Right lobe of liver (tissue), 6 donors: Measurements from ENCODE around the gene PYGL. TPM values are rescaled to one million over a fixed set of nuclear protein-coding genes. Genes with fewer than 3 reads are reported as not detected.
"Not testable (repeated sequence)": the region's sequence is repeated elsewhere in the genome, so short reads cannot be mapped to it uniquely, and the experiment has no call there.

Experiments
- ATAC-seq, 4 donors: fragments of 200-7000 bp; cut with Tn5 transposase; one replicate each; pipeline ENCODE4 v1.9.1; 2020; ENCODE audit warnings: mild to moderate bottlenecking in 4 of 4, moderate library complexity in 4 of 4
- DNase-seq, 3 donors: peaks; one replicate each; pipeline ENCODE4 v3.0.0-alpha.2; 2020
- H3K27ac ChIP-seq, 3 donors: fragments of 200-600 bp; one replicate each; pipeline ENCODE4 v1.8.0; 2022
- H3K27me3 ChIP-seq, 2 donors: fragments of 200-600 bp; one replicate each; pipeline ENCODE4 v1.8.0; 2022
- H3K36me3 ChIP-seq, 4 donors: fragments of 200-600 bp; sonication (generic) in 1 of 4; one replicate each; pipeline versions ENCODE4 v1.5.1 to v1.8.0; 2017 to 2022; ENCODE audit warnings: control low read depth in 1 of 4
- H3K4me1 ChIP-seq, 4 donors: fragments of 200-600 bp; sonication (generic) in 1 of 4; one replicate each; pipeline versions ENCODE4 v1.5.1 to v1.8.0; 2017 to 2022; ENCODE audit warnings: control low read depth in 1 of 4
- H3K4me3 ChIP-seq, 3 donors: fragments of 200-600 bp; one replicate each; pipeline ENCODE4 v1.8.0; 2022
- H3K9me3 ChIP-seq, 4 donors: fragments of 200-600 bp; sonication (generic) in 1 of 4; one replicate each; pipeline versions ENCODE4 v1.5.1 to v1.8.0; 2017 to 2022; ENCODE audit warnings: control low read depth in 1 of 4
- CTCF ChIP-seq, 4 donors: fragments of 200-600 bp in 3 of 4; fragments of 450-650 bp in 1 of 4; IDR thresholded peaks; one replicate each; pipeline versions ENCODE4 v1.5.1 to v1.8.0; 2016 to 2022; ENCODE audit warnings: antibody characterized with exemption in 4 of 4, mild to moderate bottlenecking in 2 of 4
- POLR2A ChIP-seq: fragments of 450-650 bp; IDR thresholded peaks from one replicate; pipeline ENCODE4 v1.6.1; 2017; ENCODE audit warnings: antibody characterized with exemption, mild to moderate bottlenecking
- WGBS: methylation state at CpG from one replicate; pipeline ENCODE4 v1.1.6; 2018; ENCODE audit warnings: low coverage, low lambda C conversion rate; ENCODE audit not compliant: insufficient coverage; ENCODE audit errors: missing lambda C conversion rate; 5-methylcytosine and 5-hydroxymethylcytosine counted together
- intact Hi-C, 2 donors: fragments of 100-400 bp; cut with DNase I; formaldehyde crosslinking; loops; one replicate each; pipeline versions ENCODE4 v1.11.2 to v1.14.1; 2022
- total RNA-seq, 6 experiments: library from RNA; depleted of rRNA in 2 of 6; stranded (reverse); fragments of >200 nt in 2 of 6; fragmentation: NEBNext Ultra II Directional in 3 of 6; extraction: Animal tissue kit (Norgen Biotek cat#: 25700) in 3 of 6; gene quantifications; one replicate each; pipeline versions ENCODE4 v1.1.0 to v1.2.4, GENCODE V29; 2016 to 2023
- donor health status: DM: no; HTN: yes; CAD: no.
- donor health status: DM: no; HTN: no; CAD: no.
- donor health status: DM: no; HTN: no; CAD: no.
- donor health status: DM: no; HTN: yes; CAD: no.
- donor health status: DM: no; HTN: yes; CAD: no.

PYGL gene
- total RNA-seq, 6 experiments from 2014 or later, result 80.1 to 130 (median 107) TPM

GRCh38 chr14:50944647-50945413, 547 bp upstream of the PYGL start:
- TF ChIP-seq CTCF (IDR thresholded peaks at IDR 0.05), result no peak
- peak; percentile 78 for TF ChIP-seq POLR2A
- intact Hi-C loops, result no loop called here
- Histone ChIP-seq H3K4me3 (peak overlapping the region; percentile 69 to 86 (median 73)), H3K27me3 (no peaks in the 10 kb centered on the region), H3K36me3 (no peaks in the 10 kb centered on the region), H3K9me3 (no peaks in the 10 kb centered on the region), H3K4me1 (peaks cover 0 to 22% (median 0%) of the 10 kb centered on the region in 4 donors), H3K27ac (peak overlapping the region; percentile 86 to 94 (median 87))
- DNase-seq (peak; percentile 68 to 87 (median 85)), ATAC-seq (peak; percentile 53 to 59 (median 56))
- WGBS, result 3% methylated on average over 23 of the region's 29 CpGs

- no peak for TF ChIP-seq POLR2A
- TF ChIP-seq CTCF (IDR thresholded peaks at IDR 0.05), result no peak
- intact Hi-C loops, result no loop called here
- Histone ChIP-seq H3K4me1 (peaks cover 0 to 36% (median 0%) of the 10 kb centered on the region in 4 donors), H3K36me3 (no peaks in the 10 kb centered on the region), H3K4me3 (peak overlapping the region; percentile 69 to 86 (median 73)), H3K27me3 (no peaks in the 10 kb centered on the region), H3K27ac (peak overlapping the region; percentile 86 to 94 (median 87)), H3K9me3 (no peaks in the 10 kb centered on the region)
- peak; percentile 78 to 89 (median 86) for DNase-seq
- ATAC-seq, result peak; percentile 63 to 78 (median 70)
- 5% methylated on average over 16 of the region's 26 CpGs for WGBS
These were observed 881 bp downstream of the PYGL start for GRCh38 chr14:50943261-50943942.

- ATAC-seq, H3K4me3 ChIP-seq, H3K36me3 ChIP-seq, H3K27me3 ChIP-seq, H3K27ac ChIP-seq, DNase-seq, H3K9me3 ChIP-seq, intact Hi-C loops: not testable (repeated sequence)
- H3K4me1 ChIP-seq, result peaks cover 0 to 54% (median 7%) of the 10 kb centered on the region in 4 donors
- 80% methylated on average over 6 of the region's 8 CpGs for WGBS
These were observed 2.6 kb downstream of the PYGL start for GRCh38 chr14:50941638-50942037.

- no peaks in the 10 kb centered on the region for H3K9me3 ChIP-seq
- 79% methylated on average over 6 of the region's 6 CpGs for WGBS
- no peak overlapping the region for H3K27ac ChIP-seq
- H3K27me3 ChIP-seq, result no peaks in the 10 kb centered on the region
- ATAC-seq (no peak), DNase-seq (no peak)
- no peak for TF ChIP-seq CTCF (IDR thresholded peaks at IDR 0.05)
- no peak for TF ChIP-seq POLR2A
- no peaks in the 10 kb centered on the region for H3K36me3 ChIP-seq
- intact Hi-C loops, result no loop called here
- no peak overlapping the region for H3K4me3 ChIP-seq
- H3K4me1 ChIP-seq, result peaks cover 0 to 59% (median 9%) of the 10 kb centered on the region in 4 donors
These were observed 3.1 kb downstream of the PYGL start for GRCh38 chr14:50941151-50941550.

GRCh38 chr14:50937800-50938199, 6.5 kb downstream of the PYGL start:
- no peaks in the 10 kb centered on the region for H3K9me3 ChIP-seq
- H3K36me3 ChIP-seq, result peaks cover 0 to 12% (median 0%) of the 10 kb centered on the region in 4 donors
- no peak overlapping the region for H3K4me3 ChIP-seq
- ATAC-seq (no peak), DNase-seq (no peak)
- H3K4me1 ChIP-seq, result peaks cover 0 to 81% (median 21%) of the 10 kb centered on the region in 4 donors
- H3K27me3 ChIP-seq, result no peaks in the 10 kb centered on the region
- no peak for TF ChIP-seq POLR2A
- no peak for TF ChIP-seq CTCF (IDR thresholded peaks at IDR 0.05)
- WGBS, result 40% methylated on average over 4 of the region's 4 CpGs
- intact Hi-C loops, result no loop called here
- H3K27ac ChIP-seq, result peak overlapping the region in 2 of 3 donors; percentile 58 to 61
